Mesenteric fat pad (tissue), 1 donor: Measurements from ENCODE around the gene MKNK1. TPM values are rescaled to one million over a fixed set of nuclear protein-coding genes. Genes with fewer than 3 reads are reported as not detected.
"Not testable (repeated sequence)": the region's sequence is repeated elsewhere in the genome, so short reads cannot be mapped to it uniquely, and the experiment has no call there.

Experiments
- DNase-seq: peaks from one replicate; pipeline ENCODE4 v3.0.0-alpha.2; 2020; ENCODE audit warnings: low spot score
- long read RNA-seq: library from polyadenylated mRNA; unstranded; transcript quantifications from one replicate; pipeline ENCODE4 v2.0.0, GENCODE V29; 2020
- total RNA-seq: library from RNA; stranded (reverse); fragmentation: NEBNext Ultra II Directional; extraction: Animal tissue kit (Norgen Biotek cat#: 25700); gene quantifications from one replicate; pipeline ENCODE4 v1.2.1, GENCODE V29; 2021
- donor health status: DM: yes; HTN: yes; CAD: no.

The MKNK1 gene
- total RNA-seq: 90.8 TPM
- long read RNA-seq, transcript MKNK1-230 (12 exons, 2,600 nt): major isoform, 9 of 101 reads
- long read RNA-seq, transcript MKNK1-231 (13 exons, 2,686 nt): minor isoform, 8 of 101 reads
- long read RNA-seq, partial matches to known transcripts: 20 of 101 reads
- long read RNA-seq, other reads (novel, unspliced or antisense): 61 of 101 reads

DNA sequence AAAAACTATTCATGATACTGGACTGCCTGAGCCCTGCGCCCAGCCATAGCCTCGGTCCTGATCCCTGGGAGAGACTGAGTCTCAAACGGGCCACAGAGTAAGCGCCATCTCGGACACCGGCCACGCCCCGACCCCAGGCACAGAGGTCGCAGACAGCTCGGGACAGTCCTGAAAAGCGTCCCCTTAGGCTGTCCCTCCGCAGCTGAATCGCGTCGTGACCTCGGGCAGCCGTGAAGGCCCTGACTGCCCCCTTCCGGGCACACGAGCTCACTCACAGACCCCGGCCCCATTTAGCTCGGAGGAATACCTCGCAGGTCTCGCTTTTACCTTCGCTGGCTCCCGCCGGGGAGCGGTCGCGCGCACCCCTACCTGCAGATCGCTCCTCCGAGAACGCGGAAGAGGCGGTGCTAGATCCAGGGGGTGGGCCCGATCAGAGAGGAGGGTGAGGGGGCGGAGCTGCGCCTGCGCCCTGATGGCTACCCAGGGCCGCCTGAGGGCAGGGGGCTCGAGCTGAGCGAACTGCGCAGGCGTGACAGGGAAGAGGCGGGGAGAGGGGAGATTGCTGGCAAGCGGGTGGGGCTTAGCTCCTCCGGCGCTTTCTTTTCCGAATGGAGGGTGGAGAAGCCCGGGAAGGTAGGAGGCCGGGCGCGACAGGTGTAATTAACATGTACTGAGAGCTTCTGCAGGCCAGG lies at the start of gene MKNK1:
Gene MKNK1, minus strand, starts transcription at position 411 of the 692 bp plus-strand sequence. CDS start 20,941 bp downstream, outside the sequence.
- peak; percentile 98 for DNase-seq

DNA sequence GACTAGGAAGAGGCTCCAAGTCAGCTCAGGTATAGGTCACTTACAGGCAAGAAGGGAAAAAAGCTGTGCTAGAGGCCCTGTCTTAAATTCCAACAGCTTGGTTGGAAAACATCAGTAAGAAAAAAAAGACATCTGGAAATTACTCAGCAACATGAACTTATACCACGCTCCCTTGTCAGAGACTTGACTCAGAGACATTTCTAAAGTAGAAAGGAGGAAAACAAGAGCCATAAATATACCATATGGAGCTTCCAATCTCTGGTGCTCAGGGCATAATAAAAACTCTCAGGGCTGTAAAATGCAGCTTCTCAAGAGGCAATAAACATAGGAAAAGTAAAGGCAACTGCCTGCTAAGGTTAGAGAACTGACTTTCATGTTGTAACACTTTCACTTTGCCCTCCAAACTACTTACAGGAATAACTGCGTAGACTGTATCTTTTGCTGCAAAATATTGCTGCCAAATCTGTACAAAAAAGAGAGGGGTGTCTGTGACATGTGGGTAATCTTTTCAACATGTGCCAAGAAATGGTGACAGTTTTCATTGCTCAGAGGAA lies 49.4 kb upstream of the MKNK1 start:
- no peak for DNase-seq

DNA sequence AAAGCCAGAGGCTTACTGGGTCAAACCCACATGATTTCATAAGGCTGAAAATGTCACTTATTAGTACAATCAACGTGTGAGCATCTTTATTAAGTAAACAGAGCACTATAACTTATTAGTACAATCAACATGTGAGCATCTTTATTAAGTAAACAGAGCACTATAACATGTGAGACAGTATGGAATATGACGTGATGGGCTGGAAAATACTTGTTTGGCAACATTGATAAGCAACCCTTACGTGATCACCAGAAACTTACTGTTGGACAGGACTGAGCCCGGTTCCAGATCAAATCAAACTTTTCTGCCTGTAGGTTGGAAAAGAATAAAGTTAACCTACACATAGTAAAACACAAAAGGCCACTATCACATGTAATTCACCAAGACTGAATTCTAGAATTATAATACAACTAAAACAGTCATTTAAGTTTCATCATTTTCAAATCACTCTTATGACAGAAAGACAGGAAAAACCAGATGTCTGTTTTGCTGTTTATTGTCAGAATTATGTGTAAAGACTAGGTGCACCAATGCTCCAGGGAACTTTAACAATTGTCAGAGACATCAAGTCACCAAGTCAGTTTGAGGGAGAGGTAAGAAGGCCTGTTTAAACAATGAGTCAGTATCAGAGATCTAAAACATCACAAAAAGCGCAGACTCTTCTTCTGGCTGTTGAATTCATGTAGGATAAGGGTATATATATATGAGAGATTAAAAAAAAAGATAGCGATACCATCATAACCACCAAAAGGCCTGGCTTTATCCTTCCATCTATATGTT lies 48.4 kb upstream of the MKNK1 start:
- DNase-seq: no peak

DNA sequence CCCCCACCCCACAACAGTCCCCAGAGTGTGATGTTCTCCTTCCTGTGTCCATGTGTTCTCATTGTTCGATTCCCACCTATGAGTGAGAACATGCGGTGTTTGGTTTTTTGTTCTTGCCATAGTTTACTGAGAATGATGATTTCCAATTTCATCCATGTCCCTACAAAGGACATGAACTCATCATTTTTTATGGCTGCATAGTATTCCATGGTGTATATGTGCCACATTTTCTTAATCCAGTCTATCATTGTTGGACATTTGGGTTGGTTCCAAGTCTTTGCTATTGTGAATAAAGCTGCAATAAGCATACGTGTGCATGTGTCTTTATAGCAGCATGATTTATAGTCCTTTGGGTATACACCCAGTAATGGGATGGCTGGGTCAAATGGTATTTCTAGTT lies 47.1 kb upstream of the MKNK1 start:
- not testable (repeated sequence) for DNase-seq

DNA sequence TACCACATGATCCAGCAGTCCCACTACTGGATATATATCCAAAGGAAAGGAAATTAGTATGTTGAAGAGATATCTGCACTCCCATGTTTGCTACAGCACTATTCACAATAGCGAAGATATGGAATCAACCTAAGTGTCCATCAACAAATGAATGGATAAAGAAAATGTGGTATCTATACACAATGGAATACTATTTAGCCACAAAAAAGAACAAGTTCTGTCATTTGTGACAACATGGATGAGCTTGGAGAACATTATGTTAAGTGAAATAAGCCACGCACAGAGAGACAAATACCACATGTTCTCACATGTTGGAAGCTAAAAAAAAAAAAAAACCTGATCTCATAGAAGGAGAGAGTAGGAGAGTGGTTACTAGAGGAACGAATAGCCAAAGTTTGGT lies 46.4 kb upstream of the MKNK1 start:
- DNase-seq: no peak

DNA sequence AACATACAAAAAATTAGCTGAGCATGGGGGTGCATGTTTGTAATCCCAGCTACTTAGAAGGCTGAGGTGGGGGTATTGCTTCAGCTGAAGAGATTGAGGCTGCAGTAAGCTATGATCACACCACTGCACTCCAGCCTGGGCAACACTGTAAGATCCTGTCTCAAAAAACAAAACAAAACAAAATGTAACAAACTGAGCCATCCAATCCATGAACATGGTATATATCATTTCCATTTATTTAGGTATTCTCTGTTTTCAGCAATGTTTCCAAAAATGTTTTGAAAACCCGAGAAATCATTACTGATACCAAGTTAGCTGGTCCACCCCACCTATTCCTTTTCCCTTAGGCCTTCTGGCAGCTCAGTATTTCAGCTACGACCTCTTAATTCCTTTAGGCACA lies 45.7 kb upstream of the MKNK1 start:
- DNase-seq: no peak

DNA sequence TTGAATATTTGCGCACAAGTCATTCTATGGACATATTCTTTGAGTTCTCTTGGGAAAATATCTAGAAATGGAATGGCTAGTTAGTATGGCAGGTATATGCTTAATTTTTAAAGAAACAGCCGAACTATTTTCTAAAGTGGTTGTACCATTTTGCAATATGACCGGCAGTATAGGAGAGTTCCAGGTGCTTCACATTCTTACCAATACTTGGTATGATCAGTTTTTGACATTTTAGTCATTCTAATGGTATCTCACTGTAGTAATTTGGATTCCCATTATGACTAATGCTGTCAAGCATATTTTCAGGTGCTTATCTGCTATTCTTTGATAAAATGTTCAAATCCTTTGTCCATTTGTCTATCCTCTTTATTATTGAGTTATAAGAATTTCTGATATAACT lies 43.5 kb upstream of the MKNK1 start:
- DNase-seq: no peak

DNA sequence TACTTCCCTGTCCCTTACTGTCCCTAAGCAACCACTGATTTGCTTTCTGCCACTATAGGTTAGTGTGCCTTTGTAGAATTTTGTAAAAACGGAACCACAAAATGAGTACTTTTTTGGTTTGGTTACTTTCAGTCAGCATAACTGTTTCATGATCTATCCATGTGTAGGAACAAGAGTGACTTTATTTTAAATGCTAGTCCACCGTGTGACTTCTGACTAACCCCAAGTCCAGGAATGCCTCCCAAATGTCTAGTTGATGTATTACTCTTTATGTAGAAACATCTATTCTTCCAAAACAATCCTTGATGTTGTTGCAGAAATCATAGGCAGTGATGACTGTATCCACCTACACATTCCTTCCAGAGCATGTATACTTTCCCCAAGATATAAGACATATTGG lies 42.8 kb upstream of the MKNK1 start:
- no peak for DNase-seq

DNA sequence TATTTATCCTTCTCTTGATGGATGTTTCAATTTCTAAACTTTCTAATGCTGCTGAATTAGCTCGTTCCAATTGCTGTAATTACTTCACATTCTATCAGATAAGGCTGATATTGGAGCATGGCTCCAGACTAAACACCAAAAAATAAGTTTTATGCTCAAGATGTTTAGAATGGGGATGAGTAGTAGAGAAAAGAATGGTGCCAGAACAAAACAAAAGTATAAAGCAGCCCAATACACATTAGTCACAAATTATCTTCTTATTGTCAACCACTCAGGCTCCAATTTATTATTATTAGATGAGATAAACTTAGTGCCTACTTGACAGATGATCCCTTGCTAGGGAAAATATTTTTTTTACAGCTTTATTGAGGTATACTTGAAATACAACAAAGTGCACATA lies 42.3 kb upstream of the MKNK1 start:
- no peak for DNase-seq

DNA sequence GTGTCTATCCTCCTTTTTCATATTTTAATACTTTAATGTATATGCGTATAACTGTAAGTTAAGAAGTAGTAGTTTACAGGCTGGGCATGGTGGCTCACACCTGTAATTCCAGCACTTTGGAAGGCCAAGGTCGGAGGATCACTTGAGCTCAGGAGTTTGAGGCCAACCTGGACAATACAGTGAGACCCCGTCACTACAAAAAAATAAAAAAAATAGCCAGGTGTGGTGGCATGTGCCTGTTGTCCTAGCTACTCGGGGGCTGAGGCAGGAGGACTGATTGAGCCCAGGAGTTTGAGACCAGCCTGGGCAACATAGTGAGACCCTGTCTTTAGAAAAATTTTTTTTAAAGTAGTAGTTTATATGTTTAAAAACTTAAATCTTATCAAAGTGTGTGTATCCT lies 41.7 kb upstream of the MKNK1 start:
- no peak for DNase-seq

DNA sequence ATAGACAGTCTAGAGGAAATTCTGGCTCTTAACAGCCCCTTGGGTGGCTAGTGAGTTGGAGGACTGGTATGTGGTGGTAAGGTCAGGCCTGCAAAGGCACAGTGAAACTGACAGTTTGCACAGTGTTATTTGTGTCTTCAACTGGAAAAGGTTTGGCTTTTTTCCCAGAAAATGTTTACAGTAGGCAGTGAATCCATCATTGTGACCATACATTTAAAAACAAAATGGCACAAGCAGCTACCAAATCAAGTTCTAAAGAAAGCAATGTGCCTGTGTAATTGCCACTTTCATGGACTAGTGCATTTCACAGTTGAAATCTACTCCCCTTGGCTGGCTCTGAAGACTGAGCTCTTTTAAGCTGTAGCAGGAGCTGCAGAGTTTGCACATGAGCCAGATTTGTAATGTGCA lies 39.3 kb upstream of the MKNK1 start:
- DNase-seq: no peak

DNA sequence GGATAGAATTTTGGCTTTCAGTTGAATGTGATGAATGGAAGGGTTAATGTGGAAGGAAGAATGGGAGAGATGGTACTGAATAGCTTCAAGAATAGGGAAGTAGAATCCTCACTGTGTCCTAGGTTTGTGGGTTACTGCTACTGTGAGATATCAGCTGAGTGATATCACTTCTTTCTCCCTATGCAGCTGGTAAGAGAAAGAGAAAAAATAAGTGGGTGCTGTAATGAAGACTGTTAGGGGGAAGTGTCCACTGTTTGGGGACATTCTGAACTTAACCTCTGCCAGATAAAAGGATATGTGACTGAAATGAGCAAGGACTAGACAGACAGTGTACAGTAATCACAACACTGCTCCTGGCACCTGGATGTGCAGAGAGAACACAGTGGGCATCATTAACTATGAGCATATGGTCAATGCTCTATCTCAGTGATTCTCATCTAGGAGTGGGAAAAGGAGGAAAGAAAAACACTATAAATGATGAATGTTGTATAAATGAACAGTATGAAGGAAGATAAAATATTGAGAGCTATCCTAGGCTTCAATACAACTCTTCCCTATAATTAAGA lies 38.1 kb upstream of the MKNK1 start:
- DNase-seq: no peak

DNA sequence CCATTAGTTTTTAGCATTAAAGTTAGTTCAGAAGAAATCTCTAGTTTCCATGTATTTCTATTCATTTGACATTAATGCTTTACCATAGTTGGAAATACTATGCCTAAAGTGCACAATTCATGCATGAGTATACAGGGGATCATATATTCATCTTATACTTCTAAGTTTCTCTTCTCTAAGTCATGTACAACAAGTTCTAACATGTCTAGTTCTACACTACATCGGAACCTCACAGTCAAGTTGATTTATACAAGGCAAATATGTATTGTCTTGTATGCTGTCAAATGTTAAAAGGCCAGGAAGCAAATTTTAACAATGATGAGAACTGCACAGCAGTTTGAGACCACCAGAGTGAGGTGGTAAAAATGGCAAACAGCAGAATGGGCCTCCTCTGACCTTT lies 35.5 kb upstream of the MKNK1 start:
- DNase-seq: no peak

DNA sequence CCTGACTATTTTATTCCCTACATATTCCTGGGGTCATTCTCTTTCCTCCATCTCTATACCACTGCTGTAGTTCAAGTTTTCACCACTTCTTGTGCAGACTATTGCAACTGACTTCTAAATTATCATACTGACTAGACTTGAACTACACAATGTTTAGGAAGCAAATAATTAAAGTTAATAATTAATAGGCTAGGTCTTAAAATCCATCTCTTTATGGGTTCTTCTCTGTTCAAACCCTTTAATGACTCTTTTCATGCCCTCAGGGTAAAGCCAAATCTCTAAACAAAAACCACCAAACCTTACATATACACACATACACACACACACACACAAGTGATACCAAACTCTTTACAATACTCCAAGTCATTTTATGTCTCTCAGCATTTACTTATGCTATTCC lies 34.9 kb upstream of the MKNK1 start:
- no peak for DNase-seq

DNA sequence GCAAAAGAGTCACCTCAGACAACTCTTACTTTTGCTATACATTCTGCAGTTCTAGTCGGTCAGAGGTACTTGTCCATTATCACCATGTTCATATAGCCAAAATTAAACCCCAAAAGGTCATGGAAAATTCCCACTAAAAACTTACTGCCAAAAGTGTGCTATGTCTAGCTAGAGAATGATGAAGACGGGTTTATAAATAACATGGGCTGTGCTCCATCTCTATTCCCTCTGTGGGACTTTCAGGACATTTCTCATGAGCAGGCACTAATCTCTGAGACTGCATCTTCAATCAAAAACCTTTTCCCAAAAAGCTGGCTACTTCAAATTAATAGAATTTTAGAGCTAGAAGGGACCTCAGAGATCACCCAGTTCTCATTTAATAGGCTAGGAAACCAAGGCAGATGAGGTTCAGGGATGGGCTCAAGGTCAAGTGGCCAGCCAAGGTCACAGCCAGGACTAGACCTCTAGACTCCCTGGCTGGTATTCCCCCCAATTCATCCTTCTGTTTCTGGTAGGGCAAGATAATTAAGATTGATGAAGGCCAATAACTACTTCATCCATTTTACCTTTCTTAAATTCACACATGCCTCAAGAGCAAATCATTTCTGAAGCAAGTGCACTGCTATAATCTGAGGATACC lies 33.5 kb upstream of the MKNK1 start:
- no peak for DNase-seq

DNA sequence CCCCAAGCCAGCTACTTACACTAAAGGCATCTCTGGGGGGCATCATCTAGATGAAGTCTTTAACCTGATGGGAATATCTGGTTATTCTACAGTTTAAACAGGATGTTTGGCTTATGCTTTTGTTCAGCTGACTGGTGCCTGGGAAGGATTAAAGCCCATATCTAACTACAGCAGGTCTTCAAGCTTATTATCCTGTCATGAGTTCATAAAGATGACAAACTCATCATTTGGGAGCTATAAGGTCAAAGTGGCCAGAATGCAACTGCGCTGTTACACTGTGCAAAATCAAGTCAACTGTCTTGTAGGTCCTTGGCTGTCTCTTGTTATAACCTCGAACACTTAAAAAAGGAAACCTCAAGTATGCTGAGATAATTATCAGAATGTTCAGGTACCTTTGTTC lies 31.1 kb upstream of the MKNK1 start:
- DNase-seq: no peak

DNA sequence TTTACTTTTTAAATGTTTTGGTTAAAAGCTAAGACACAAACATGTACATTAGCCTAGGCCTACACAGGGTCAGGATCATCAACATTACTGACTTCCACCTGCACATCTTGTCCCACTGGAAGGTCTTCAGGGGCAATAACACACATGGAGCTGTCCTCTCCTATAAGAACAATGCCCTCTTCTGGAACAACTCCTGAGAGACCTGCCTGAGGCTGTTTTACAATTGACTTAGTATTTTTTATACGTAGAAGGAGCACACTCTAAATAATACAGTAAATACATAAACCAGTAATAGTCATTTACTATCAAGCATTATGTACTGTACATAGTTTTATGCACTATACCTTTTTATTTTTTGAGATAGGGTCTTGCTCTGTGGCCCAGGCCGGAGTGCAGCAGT lies 26.7 kb upstream of the MKNK1 start:
- no peak for DNase-seq

DNA sequence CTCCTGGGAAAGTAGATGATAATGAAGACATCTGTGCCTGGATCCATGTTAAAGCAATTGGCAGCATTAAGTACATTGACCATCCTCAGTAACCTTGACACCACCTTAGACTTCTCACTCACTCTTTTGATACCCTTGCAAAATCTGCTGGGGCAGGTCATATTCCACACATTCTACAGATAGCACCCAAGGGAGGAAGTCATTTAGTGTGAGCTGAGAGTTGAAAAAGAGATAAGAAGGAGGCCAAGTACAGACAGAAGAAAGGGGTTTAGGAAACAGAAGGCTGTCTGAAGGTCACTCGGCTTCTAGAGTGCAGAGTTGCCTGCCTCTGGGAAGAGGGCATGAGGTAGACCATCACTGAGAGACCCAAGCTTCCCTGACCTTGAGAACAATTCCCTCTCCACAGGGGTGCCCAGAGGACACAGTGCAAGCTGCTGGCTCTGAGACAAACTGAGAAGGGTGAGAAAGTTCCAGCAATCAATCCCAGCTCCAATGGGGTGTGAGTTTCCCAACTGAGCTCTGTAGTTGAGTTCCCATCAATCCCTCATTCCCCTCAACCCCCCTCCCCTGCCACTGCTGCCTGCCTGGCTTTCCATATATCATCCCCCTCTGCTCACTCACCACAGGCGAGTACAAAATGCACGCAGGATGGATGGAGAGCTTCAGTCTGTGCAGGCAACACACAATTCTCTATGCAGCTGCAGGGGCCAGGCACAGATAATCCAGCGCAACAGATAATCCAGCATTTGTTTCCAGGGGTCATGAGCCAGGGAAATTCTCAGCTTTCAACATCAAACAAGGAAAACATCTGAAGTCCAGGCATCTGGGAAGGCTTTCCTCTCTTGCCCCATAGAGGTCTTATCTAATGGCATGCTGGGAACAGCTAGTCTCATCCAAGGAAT lies 19.9 kb upstream of the MKNK1 start:
- peak; percentile 11 for DNase-seq

DNA sequence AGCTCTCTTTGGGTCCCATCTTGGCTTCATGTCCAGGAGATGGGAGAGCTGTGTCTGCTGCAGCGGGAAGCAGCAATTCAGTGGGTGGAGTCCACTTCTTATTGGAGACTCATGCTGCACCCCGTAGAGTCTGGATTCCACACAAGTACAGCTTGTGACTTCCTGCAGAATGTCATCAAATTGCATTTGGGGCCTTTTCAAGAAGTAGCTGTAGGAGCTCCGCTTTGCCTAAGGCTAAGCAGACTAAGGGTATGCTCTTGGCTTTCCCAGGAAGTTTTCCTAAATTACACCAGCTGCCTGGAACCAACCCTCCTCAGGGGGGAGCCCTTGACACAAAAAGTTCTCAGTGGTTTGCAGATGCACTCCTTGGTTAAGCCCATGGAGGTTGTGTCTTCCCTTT lies 18.3 kb upstream of the MKNK1 start:
- DNase-seq: no peak

DNA sequence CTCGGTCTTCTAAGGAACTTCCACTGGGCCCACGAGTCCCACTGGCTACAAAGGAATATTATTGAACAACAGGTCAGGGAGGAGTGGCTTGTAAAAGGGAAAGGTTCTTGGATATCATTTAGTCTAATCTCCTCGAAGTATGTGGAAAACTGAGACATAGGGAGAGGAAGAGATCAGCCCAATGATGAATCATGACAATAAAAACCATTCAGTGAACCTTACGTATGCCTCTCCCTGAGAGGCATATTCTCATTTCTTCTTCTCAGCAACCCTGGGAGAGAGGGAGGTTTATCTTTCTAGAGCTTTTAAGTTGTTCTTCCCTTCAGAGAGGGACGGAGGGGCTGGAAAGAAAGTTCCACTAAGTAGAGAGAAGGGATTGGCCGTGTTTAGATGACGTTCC lies 17.9 kb upstream of the MKNK1 start:
- no peak for DNase-seq
